NB4 (cell line): Measurements from ENCODE around the gene ZNF581.

Experiments used
- DNase-seq: peaks from one replicate; pipeline ENCODE4 v3.0.0; 2010; ENCODE audit warnings: low read depth
- H3K4me3 ChIP-seq: one replicate; pipeline ENCODE4 v1.5.1; 2011; ENCODE audit warnings: mild to moderate bottlenecking, low read depth, low read length, moderate library complexity
- CTCF ChIP-seq: IDR thresholded peaks from one replicate; pipeline ENCODE4 v1.5.1; 2012; ENCODE audit warnings: low read depth, low read length
- MAX ChIP-seq: IDR thresholded peaks from 2 replicates; pipeline ENCODE4 v1.6.1; 2011; ENCODE audit warnings: low read depth, low read length
- MYC ChIP-seq: IDR thresholded peaks from 2 replicates; pipeline ENCODE4 v1.6.1; 2011; ENCODE audit warnings: low read depth, low read length
- POLR2A ChIP-seq: IDR thresholded peaks from 2 replicates; pipeline ENCODE4 v1.6.1; 2011; ENCODE audit warnings: mild to moderate bottlenecking; ENCODE audit not compliant: insufficient read length; ENCODE audit errors: extremely low read depth

Gene ZNF581

GRCh38 chr19:55661826-55662225 lies 18.4 kb downstream of the ZNF581 start:
- DNase-seq = no peak
- TF ChIP-seq MAX (no peak), MYC (no peak)
- H3K4me3 ChIP-seq = no peak overlapping the region

- TF ChIP-seq CTCF (no peak), POLR2A (no peak), MAX (no peak), MYC (no peak)
- no peak overlapping the region for H3K4me3 ChIP-seq
- no peak for DNase-seq
Measured at GRCh38 chr19:55663846-55664536, 20.5 kb downstream of the ZNF581 start.

- DNase-seq = no peak
- TF ChIP-seq MAX (no peak), MYC (no peak), POLR2A (no peak), CTCF (no peak)
- H3K4me3 ChIP-seq = no peak overlapping the region
Measured at GRCh38 chr19:55666343-55667005, 23.0 kb downstream of the ZNF581 start.

- DNase-seq = no peak
- TF ChIP-seq MYC (no peak), MAX (no peak), POLR2A (no peak), CTCF (no peak)
- H3K4me3 ChIP-seq = no peak overlapping the region
Measured at GRCh38 chr19:55667006-55667381, 23.5 kb downstream of the ZNF581 start.

- H3K4me3 ChIP-seq = no peak overlapping the region
- TF ChIP-seq MAX (no peak), CTCF (no peak), POLR2A (no peak), MYC (no peak)
- no peak for DNase-seq
Measured at GRCh38 chr19:55667511-55667910, 24.1 kb downstream of the ZNF581 start.

GRCh38 chr19:55667958-55668357 lies 24.5 kb downstream of the ZNF581 start:
- TF ChIP-seq POLR2A = no peak
- no peak for TF ChIP-seq CTCF
- no peak for TF ChIP-seq MYC
- TF ChIP-seq MAX = no peak
- H3K4me3 ChIP-seq = no peak overlapping the region
- no peak for DNase-seq
